H1 (cell line): ENCODE results near the gene CHIC1. TPM values are rescaled to one million over a fixed set of nuclear protein-coding genes. Genes with fewer than 3 reads are reported as not detected.

Experiments used
- CTCF ChIA-PET: fragments of 300-600 bp; sonication (Branson Sonifier 250); formaldehyde crosslinking; loops from one replicate; lab custom pipeline; 2021; ENCODE audit not compliant: partially characterized antibody; lab: Charles Lee
- POLR2A ChIA-PET: fragments of 300-600 bp; sonication (Branson Sonifier 250); formaldehyde crosslinking; loops from one replicate; lab custom pipeline; 2021; ENCODE audit warnings: inconsistent platforms; ENCODE audit not compliant: partially characterized antibody; lab: Charles Lee
- DNase-seq, 2 experiments: peaks; one replicate each; pipeline versions ENCODE4 v3.0.0 to v3.0.0-alpha.2; 2010 to 2022; ENCODE audit warnings: low spot score in 2 of 2, low read depth in 1 of 2, mixed read lengths in 1 of 2
- FAIRE-seq: peaks from 2 replicates; lab custom pipeline; 2011; peaks lifted over from hg19 to GRCh38; lab: Jason Lieb, UNC
- H2AFZ ChIP-seq: 2 replicates; pipeline ENCODE4 v1.8.1; 2012; ENCODE audit warnings: low read length, inconsistent platforms
- H2AK5ac ChIP-seq: 2 replicates; pipeline ENCODE4 v1.6.1; 2013; ENCODE audit warnings: low read depth, low read length
- H2BK120ac ChIP-seq: replicated peaks from 2 replicates; pipeline ENCODE3; 2013; ENCODE audit warnings: low read depth, low read length, inconsistent platforms
- H2BK12ac ChIP-seq: 2 replicates; pipeline ENCODE4 v1.6.1; 2013; ENCODE audit warnings: low read depth, low read length
- H2BK15ac ChIP-seq: 2 replicates; pipeline ENCODE4 v1.6.1; 2013; ENCODE audit warnings: low read length
- H2BK20ac ChIP-seq: 2 replicates; pipeline ENCODE4 v1.6.1; 2013; ENCODE audit warnings: low read length
- H2BK5ac ChIP-seq: 2 replicates; pipeline ENCODE4 v1.6.1; 2013; ENCODE audit warnings: low read depth, low read length
- H3K14ac ChIP-seq: 2 replicates; pipeline ENCODE4 v1.6.1; 2013; ENCODE audit warnings: inconsistent platforms; ENCODE audit not compliant: insufficient read length
- H3K18ac ChIP-seq: 2 replicates; pipeline ENCODE4 v1.6.1; 2013; ENCODE audit warnings: low read length; ENCODE audit errors: extremely low read depth
- H3K23ac ChIP-seq: 2 replicates; pipeline ENCODE4 v1.6.1; 2013; ENCODE audit warnings: inconsistent platforms; ENCODE audit not compliant: insufficient read length
- H3K23me2 ChIP-seq: 2 replicates; pipeline ENCODE4 v1.6.1; 2013; ENCODE audit warnings: low read depth, low read length
- H3K27ac ChIP-seq: 2 replicates; pipeline ENCODE4 v1.6.1; 2011; ENCODE audit warnings: low read depth, low read length, inconsistent platforms
- H3K27me3 ChIP-seq, 4 experiments: replicated peaks in 1 of 4; 1 replicate in 1 of 4; 2 replicates in 3 of 4; pipeline versions ENCODE4 v1.6.1 to v1.8.1; 2011 to 2013; ENCODE audit warnings: low read length in 3 of 4, mild to moderate bottlenecking in 3 of 4, inconsistent platforms in 2 of 4, mixed read lengths in 2 of 4, moderate library complexity in 1 of 4; ENCODE audit not compliant: control insufficient read depth in 3 of 4, insufficient read depth in 3 of 4; ENCODE audit errors: extremely low read depth in 1 of 4
- H3K36me3 ChIP-seq, 4 experiments: 2 replicates each; pipeline versions ENCODE4 v1.6.1 to v1.8.1; 2011 to 2013; ENCODE audit warnings: mild to moderate bottlenecking in 4 of 4, low read length in 3 of 4, moderate library complexity in 2 of 4, control low read depth in 1 of 4, inconsistent platforms in 1 of 4; ENCODE audit not compliant: insufficient read depth in 4 of 4, control insufficient read depth in 2 of 4
- H3K4ac ChIP-seq: replicated peaks from 2 replicates; pipeline ENCODE3; 2013; ENCODE audit warnings: low read length, low read depth, mixed read lengths, inconsistent platforms; ENCODE audit not compliant: insufficient read length
- H3K4me1 ChIP-seq, 4 experiments: replicated peaks in 1 of 4; 1 replicate in 1 of 4; 2 replicates in 3 of 4; pipeline versions ENCODE4 v1.6.1 to v1.8.1; 2011 to 2013; ENCODE audit warnings: low read length in 3 of 4, inconsistent platforms in 2 of 4, mixed read lengths in 1 of 4; ENCODE audit not compliant: insufficient read depth in 4 of 4, control insufficient read depth in 3 of 4
- H3K4me2 ChIP-seq, 2 experiments: 2 replicates each; pipeline versions ENCODE4 v1.6.1 to v1.8.1; 2011 to 2013; ENCODE audit warnings: low read depth in 2 of 2, low read length in 2 of 2, control low read depth in 1 of 2, inconsistent platforms in 1 of 2, mild to moderate bottlenecking in 1 of 2; ENCODE audit not compliant: insufficient read depth in 1 of 2
- H3K4me3 ChIP-seq, 4 experiments: fragments of 200-600, 300-600 bp in 1 of 4; sonication (generic), shearing (Covaris generic), sonication (Bioruptor Twin) in 1 of 4; 2 replicates each; pipeline versions ENCODE4 v1.5.1 to v1.8.1; 2011 to 2016; ENCODE audit warnings: low read length in 4 of 4, low read depth in 3 of 4, control low read depth in 2 of 4, inconsistent platforms in 2 of 4, mild to moderate bottlenecking in 2 of 4, mixed read lengths in 1 of 4, moderate library complexity in 1 of 4; ENCODE audit not compliant: insufficient read depth in 2 of 4; ENCODE audit errors: extremely low read depth in 1 of 4
- H3K56ac ChIP-seq: replicated peaks from 2 replicates; pipeline ENCODE3; 2013; ENCODE audit warnings: low read depth, mild to moderate bottlenecking, mixed read lengths, low read length, inconsistent platforms; ENCODE audit not compliant: insufficient read length
- H3K79me1 ChIP-seq: 2 replicates; pipeline ENCODE4 v1.6.1; 2013; ENCODE audit warnings: low read depth, low read length, control low read depth
- H3K79me2 ChIP-seq, 2 experiments: 2 replicates each; pipeline versions ENCODE4 v1.6.1 to v1.8.1; 2012 to 2013; ENCODE audit warnings: low read length in 2 of 2, mild to moderate bottlenecking in 2 of 2, inconsistent platforms in 1 of 2; ENCODE audit not compliant: insufficient read depth in 2 of 2, control insufficient read depth in 1 of 2
- H3K9ac ChIP-seq, 4 experiments: replicated peaks in 1 of 4; 1 replicate in 1 of 4; 2 replicates in 3 of 4; pipeline versions ENCODE4 v1.6.1 to v1.8.1; 2011 to 2013; ENCODE audit warnings: low read depth in 3 of 4, low read length in 3 of 4, control low read depth in 2 of 4, mild to moderate bottlenecking in 2 of 4, moderate library complexity in 2 of 4, inconsistent platforms in 1 of 4; ENCODE audit errors: extremely low read depth in 1 of 4
- H3K9me3 ChIP-seq, 2 experiments: 2 replicates each; pipeline versions ENCODE4 v1.6.1 to v1.8.1; 2012 to 2013; ENCODE audit warnings: mild to moderate bottlenecking in 2 of 2, moderate library complexity in 2 of 2, control low read depth in 1 of 2, inconsistent platforms in 1 of 2, low read depth in 1 of 2, low read length in 1 of 2, mixed read lengths in 1 of 2; ENCODE audit not compliant: insufficient read depth in 2 of 2
- H4K20me1 ChIP-seq, 2 experiments: replicated peaks in 1 of 2; 2 replicates each; pipeline versions ENCODE3 to v1.8.1; 2011 to 2013; ENCODE audit warnings: inconsistent platforms in 2 of 2, low read length in 2 of 2, mild to moderate bottlenecking in 1 of 2; ENCODE audit not compliant: insufficient read depth in 2 of 2, control insufficient read depth in 1 of 2
- H4K5ac ChIP-seq: 2 replicates; pipeline ENCODE4 v1.6.1; 2013; ENCODE audit warnings: low read length, low read depth, mixed read lengths, inconsistent platforms; ENCODE audit not compliant: insufficient read length
- H4K8ac ChIP-seq: 2 replicates; pipeline ENCODE4 v1.8.0; 2013; ENCODE audit warnings: mild to moderate bottlenecking, moderate library complexity, low read length, inconsistent platforms; ENCODE audit not compliant: insufficient read depth; ENCODE audit errors: extremely low read depth
- H4K91ac ChIP-seq: replicated peaks from 2 replicates; pipeline ENCODE3; 2013; ENCODE audit warnings: low read length, mixed read lengths, inconsistent platforms; ENCODE audit not compliant: insufficient read length
- BRCA1 ChIP-seq: IDR thresholded peaks from 2 replicates; pipeline ENCODE4 v1.6.1; 2012; ENCODE audit warnings: low read depth, low read length, improper control_type of control experiment
- CBX5 ChIP-seq: fragments of 300-800, 300-1000 bp; sonication (generic); IDR thresholded peaks from 2 replicates; pipeline ENCODE4 v1.7.1; 2016; ENCODE audit warnings: antibody characterized with exemption, low read length, low read depth
- JUND ChIP-seq: IDR thresholded peaks from 2 replicates; pipeline ENCODE4 v1.6.1; 2011; ENCODE audit warnings: mild to moderate bottlenecking, improper control_type of control experiment, low read length
- KDM1A ChIP-seq: fragments of 200-600, 300-600 bp; sonication (generic); IDR thresholded peaks from 2 replicates; pipeline ENCODE4 v1.7.1; 2016; ENCODE audit warnings: mild to moderate bottlenecking, low read length, borderline replicate concordance
- SIRT6 ChIP-seq: IDR thresholded peaks from one replicate; pipeline ENCODE4 v1.7.1; 2012; ENCODE audit warnings: low read length, inconsistent platforms
- SP1 ChIP-seq: IDR thresholded peaks from 2 replicates; pipeline ENCODE4 v1.6.1; 2011; ENCODE audit warnings: low read depth, low read length
- TBP ChIP-seq: IDR thresholded peaks from 2 replicates; pipeline ENCODE4 v1.6.1; 2011; ENCODE audit warnings: low read depth, low read length, improper control_type of control experiment
- WGBS, 2 experiments: shearing (Covaris generic) in 1 of 2; methylation state at CpG; one replicate each; pipeline versions ENCODE4 v1.1.6 to v1.1.7; 2013 to 2015; ENCODE audit warnings: low lambda C conversion rate in 2 of 2, mixed read lengths in 2 of 2, inconsistent platforms in 1 of 2, low coverage in 1 of 2, missing lambda C conversion rate in 1 of 2; ENCODE audit not compliant: insufficient replicate concordance in 2 of 2, insufficient coverage in 1 of 2, insufficient read length in 1 of 2; ENCODE audit errors: extremely low coverage in 1 of 2, missing lambda C conversion rate in 1 of 2; 5-methylcytosine and 5-hydroxymethylcytosine counted together
- polyA plus RNA-seq, 7 experiments: library from polyadenylated mRNA; depleted of rRNA in 3 of 7; stranded (reverse) in 5 of 7; unstranded in 2 of 7; fragments of >200 nt in 5 of 7; fragments of 200-250 nt in 2 of 7; gene quantifications; 1 replicate in 5 of 7; 2 replicates in 1 of 7; 4 replicates in 1 of 7; pipeline versions ENCODE4 v1.2.1 to v1.2.3, GENCODE V29; 2011 to 2013; ENCODE audit warnings: missing spikeins in 2 of 7, mixed read lengths in 2 of 7
- total RNA-seq: library from RNA; stranded (reverse); fragmentation: NEBNext Ultra II Directional; extraction: Animal tissue kit (Norgen Biotek cat#: 25700); gene quantifications from 2 replicates; pipeline ENCODE4 v1.2.1, GENCODE V29; 2021

The CHIC1 gene
- total and polyA plus RNA-seq, 2 of the 8 experiments (the other 6 are each of a cell fraction or from before 2014, with no cell fraction given) = 3.1 to 10.1 TPM

GRCh38 chrX:73728602-73729001 is 165.6 kb downstream of the CHIC1 start:
- H3K79me1 ChIP-seq = no peaks in the 10 kb centered on the region
- H2BK120ac ChIP-seq = no peak overlapping the region
- H3K4me2 ChIP-seq = no peak overlapping the region
- no peak overlapping the region for H3K18ac ChIP-seq
- no peak overlapping the region for H2BK15ac ChIP-seq
- no peaks in the 10 kb centered on the region; a peak in 1 of 4 replicates for H3K9me3 ChIP-seq
- ChIA-PET POLR2A (no interaction called here), CTCF (no interaction called here)
- no peak overlapping the region for H4K91ac ChIP-seq
- 78% methylated on average over 2 of the region's 2 CpGs; no CpG with 5 or more reads in 1 of the 2 experiments for WGBS, 2 experiments
- H3K79me2 ChIP-seq = no peaks in the 10 kb centered on the region
- H3K23me2 ChIP-seq = no peaks in the 10 kb centered on the region
- no peaks in the 10 kb centered on the region for H3K27me3 ChIP-seq
- DNase-seq (no peak), FAIRE-seq (no peak)
- H2AFZ ChIP-seq = no peak overlapping the region
- H3K27ac ChIP-seq = no peak overlapping the region
- H2BK20ac ChIP-seq = no peak overlapping the region
- H3K23ac ChIP-seq = no peak overlapping the region
- no peak overlapping the region for H3K14ac ChIP-seq
- H3K4me3 ChIP-seq = no peak overlapping the region
- H2BK5ac ChIP-seq = no peak overlapping the region
- no peak overlapping the region for H3K56ac ChIP-seq
- no peaks in the 10 kb centered on the region for H3K4me1 ChIP-seq
- H3K4ac ChIP-seq = no peak overlapping the region
- H4K5ac ChIP-seq = no peak overlapping the region
- no peaks in the 10 kb centered on the region for H3K36me3 ChIP-seq
- H4K20me1 ChIP-seq = no peaks in the 10 kb centered on the region
- H3K9ac ChIP-seq = no peak overlapping the region
- no peak overlapping the region for H2AK5ac ChIP-seq
- H2BK12ac ChIP-seq = no peak overlapping the region
- TF ChIP-seq JUND = no peak
- TF ChIP-seq SP1 = no peak
- no peak for TF ChIP-seq SIRT6
- no peak for TF ChIP-seq TBP
- TF ChIP-seq CBX5 = no peak
- no peak for TF ChIP-seq KDM1A
- no peak for TF ChIP-seq BRCA1
- TF ChIP-seq, all 59 proteins: peak for 0
- H4K8ac ChIP-seq = no peak overlapping the region
